Stimulated activated CD4-positive, alpha-beta T cell treated with anti-CD3 and anti-CD28 coated beads, TNF-alpha, amount 100 ng/mL, for 4 hours (primary cell): Measurements from ENCODE around the gene HOXA7.

Experiments
- DNase-seq, 3 experiments: peaks; one replicate each; pipeline ENCODE4 v3.0.0-alpha.2; 2020; ENCODE audit warnings: low read depth in 3 of 3

HOXA7 gene

DNA sequence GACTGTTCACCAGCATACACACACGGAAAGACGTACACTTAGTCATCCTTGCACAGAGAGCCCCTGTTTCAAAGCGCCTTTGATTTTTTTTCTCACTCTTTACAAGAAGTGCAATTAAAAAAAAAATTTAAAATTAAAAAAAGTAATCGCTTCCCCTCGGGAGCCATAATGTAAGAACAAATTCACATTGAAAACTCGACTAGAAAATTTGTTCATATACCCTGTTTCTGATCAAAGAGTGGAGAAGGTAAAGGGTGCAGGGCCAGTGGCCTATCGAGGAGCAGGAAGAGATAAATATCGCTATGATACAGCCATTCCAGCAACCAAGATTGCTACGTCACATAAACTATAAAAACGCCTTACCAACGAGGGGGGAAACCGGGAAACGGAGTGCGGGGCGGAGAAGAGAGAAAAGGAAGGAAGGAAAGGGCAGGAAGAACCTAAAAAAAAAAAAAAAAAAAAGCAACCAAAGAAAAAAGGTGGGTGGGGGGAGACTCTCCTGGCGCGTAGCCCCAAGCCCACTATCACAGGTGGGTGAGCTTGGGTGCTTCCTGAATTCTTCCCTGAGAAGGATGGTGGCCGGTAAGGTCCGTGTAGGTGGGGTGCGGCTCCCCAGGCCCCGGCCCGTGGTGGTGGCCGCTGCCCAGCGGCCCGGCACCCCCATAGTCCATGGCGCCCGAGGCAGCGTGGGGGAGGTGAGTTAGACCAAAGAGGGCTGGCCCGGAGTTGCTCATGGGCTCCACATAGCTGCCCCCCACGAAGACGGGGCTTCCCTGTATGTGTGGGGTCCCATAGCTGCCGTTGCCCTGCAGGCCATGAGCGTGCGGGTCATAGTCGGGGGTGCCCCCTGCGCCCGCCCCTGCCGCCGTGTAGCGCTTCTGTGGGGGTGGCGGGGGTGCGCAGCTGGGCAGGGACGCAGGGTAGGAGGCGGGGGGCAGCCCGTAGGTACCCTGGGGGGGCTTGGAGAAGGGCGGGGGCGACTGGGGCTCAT, 48.8 kb downstream of the HOXA7 start:
- DNase-seq = no peak

DNA sequence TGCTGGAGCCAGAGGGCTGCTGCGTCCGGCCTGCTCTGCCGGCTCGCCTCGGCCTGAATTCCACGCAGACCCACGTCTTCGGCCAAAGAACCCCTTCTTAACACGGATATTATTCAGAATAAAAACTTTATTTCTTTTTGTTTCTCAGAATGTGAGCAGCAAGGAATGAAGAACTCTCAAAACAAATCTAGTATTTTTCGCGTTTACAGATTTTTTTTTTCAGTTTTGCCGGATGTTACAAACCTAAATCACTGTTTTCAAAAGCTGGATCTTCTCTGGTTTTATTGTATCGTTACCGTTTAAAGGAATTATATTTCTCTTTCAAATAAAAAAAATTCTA, 49.6 kb downstream of the HOXA7 start:
- no peak for DNase-seq

GRCh38 chr7:27106181-27106900, 50.1 kb downstream of the HOXA7 start:
- no peak for DNase-seq

GRCh38 chr7:27105301-27106031, 51.0 kb downstream of the HOXA7 start:
- DNase-seq = no peak

- DNase-seq = no peak
Observed at GRCh38 chr7:27104341-27105058, 52.0 kb downstream of the HOXA7 start.
